A673 (cell line): ENCODE measurements around the gene AAR2.

Experiments
- CTCF ChIP-seq: fragments of 300-800, 200-600 bp; sonication (generic); conservative IDR thresholded peaks from 2 replicates; pipeline ENCODE4 v1.5.1; 2017; ENCODE audit warnings: low read depth, mild to moderate bottlenecking, antibody characterized with exemption, low read length, moderate library complexity, mixed read lengths
- EZH2 ChIP-seq: fragments of 200-600 bp; sonication (generic); IDR thresholded peaks from 2 replicates; pipeline ENCODE4 v1.6.1; 2017; ENCODE audit warnings: borderline replicate concordance, low read depth, mild to moderate bottlenecking, mixed read lengths, antibody characterized with exemption, low read length; ENCODE audit not compliant: poor library complexity, severe bottlenecking

GRCh38 chr20:36254076-36254475, 17.8 kb downstream of the AAR2 start:
- TF ChIP-seq EZH2 (no peak), CTCF (no peak)
